ENCODE data around the gene NLK. TPM values are rescaled to one million over a fixed set of nuclear protein-coding genes. Genes with fewer than 3 reads are reported as not detected.
"Not testable (repeated sequence)": the region's sequence is repeated elsewhere in the genome, so short reads cannot be mapped to it uniquely, and the experiment has no call there.

The NLK gene
- total and polyA plus RNA-seq, 7 experiments from 2014 or later = 1.0 to 19.2 (median 16.5) TPM

DNA sequence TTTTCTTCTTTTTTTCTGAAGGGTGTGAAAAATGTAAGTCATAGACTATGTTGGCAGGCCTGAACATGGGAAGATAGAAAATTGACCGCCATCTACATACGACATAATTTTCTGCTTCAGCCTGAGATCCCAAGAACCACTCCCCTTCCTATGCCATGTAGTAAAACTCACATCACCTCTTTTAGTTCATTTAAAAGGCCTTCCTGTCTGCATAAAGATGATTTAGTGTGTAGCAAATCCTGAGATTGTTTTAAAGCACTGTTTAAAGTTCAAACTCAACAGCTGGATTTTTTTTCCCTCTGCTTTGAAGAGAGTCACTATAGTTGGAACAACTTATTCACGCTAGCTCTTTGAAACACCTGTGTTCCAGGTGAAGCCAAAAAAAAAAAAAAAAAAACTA, 101.5 kb downstream of the NLK start:
- H3K27me3 Mint-ChIP-seq = no peaks in the 10 kb centered on the region
- DNase-seq (no peak), ATAC-seq (no peak)
- H3K4me1 ChIP-seq (ENCODE audit: control insufficient read depth in 2 of 2, insufficient read depth in 2 of 2, low read length in 2 of 2) = no peaks in the 10 kb centered on the region
- no peaks in the 10 kb centered on the region for H3K4me1 Mint-ChIP-seq
- H3K36me3 ChIP-seq (ENCODE audit: control insufficient read depth in 2 of 3, insufficient read depth in 3 of 3, low read length in 3 of 3) = no peaks in the 10 kb centered on the region
- H3K27me3 ChIP-seq (ENCODE audit: control insufficient read depth in 2 of 2, insufficient read depth in 2 of 2, low read length in 2 of 2) = no peaks in the 10 kb centered on the region
- POLR2A ChIA-PET = no interaction called here
- H3K4me3 ChIP-seq (ENCODE audit: low read length) = no peak overlapping the region
- H3K27ac Mint-ChIP-seq = no peak overlapping the region
- no peak overlapping the region for H3K27ac ChIP-seq (ENCODE audit: low read depth, low read length)
- H3K9me3 Mint-ChIP-seq = peaks cover 0 to 1% (median 0%) of the 10 kb centered on the region in 11 donors
- intact Hi-C loops (cut with micrococcal nuclease) = no loop called here
- H3K9me3 ChIP-seq (ENCODE audit: control insufficient read depth in 2 of 3, low read length in 3 of 3) = no peaks in the 10 kb centered on the region
- no peak overlapping the region for H3K4me3 Mint-ChIP-seq
- peaks cover 0 to 46% (median 6%) of the 10 kb centered on the region in 5 donors for H3K36me3 Mint-ChIP-seq
- CTCF ChIA-PET = no interaction called here

GRCh38 chr17:28145348-28145747, 102.9 kb downstream of the NLK start:
- ChIA-PET CTCF (no interaction called here), POLR2A (no interaction called here)
- intact Hi-C loops (cut with micrococcal nuclease) = no loop called here
- Mint-ChIP-seq H3K27ac (no peak overlapping the region), H3K4me1 (no peaks in the 10 kb centered on the region), H3K27me3 (no peaks in the 10 kb centered on the region), H3K4me3 (no peak overlapping the region), H3K36me3 (peaks cover 0 to 44% (median 11%) of the 10 kb centered on the region in 5 donors), H3K9me3 (no peaks in the 10 kb centered on the region)
- Histone ChIP-seq H3K27ac (ENCODE audit: low read depth, low read length) (no peak overlapping the region), H3K36me3 (ENCODE audit: control insufficient read depth in 2 of 3, insufficient read depth in 3 of 3, low read length in 3 of 3) (no peaks in the 10 kb centered on the region), H3K9me3 (ENCODE audit: control insufficient read depth in 2 of 3, low read length in 3 of 3) (no peaks in the 10 kb centered on the region), H3K27me3 (ENCODE audit: control insufficient read depth in 2 of 2, insufficient read depth in 2 of 2, low read length in 2 of 2) (no peaks in the 10 kb centered on the region), H3K4me3 (ENCODE audit: low read length) (no peak overlapping the region), H3K4me1 (ENCODE audit: control insufficient read depth in 2 of 2, insufficient read depth in 2 of 2, low read length in 2 of 2) (no peaks in the 10 kb centered on the region)
- DNase-seq (no peak), ATAC-seq (no peak)

DNA sequence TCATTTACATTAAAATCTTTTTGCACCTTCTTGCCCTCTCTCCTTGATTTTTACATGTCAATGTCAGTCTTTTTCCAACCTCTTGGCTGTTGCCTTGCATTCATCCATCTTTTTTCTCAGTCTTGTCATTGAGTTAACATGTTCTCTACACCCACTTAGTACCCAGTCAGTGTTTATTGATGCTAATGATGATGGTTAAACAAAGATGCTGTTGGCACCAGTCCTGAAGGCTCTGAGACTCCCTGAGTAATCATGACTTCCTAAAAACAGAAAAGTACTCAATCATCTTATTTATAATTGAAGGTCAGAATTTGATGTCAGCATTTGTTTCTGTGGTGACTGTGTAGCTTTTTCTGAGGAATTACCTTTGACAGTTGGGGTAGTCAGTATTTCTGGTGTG, 104.5 kb downstream of the NLK start:
- POLR2A ChIA-PET = no interaction called here

GRCh38 chr17:28151001-28151400, 108.5 kb downstream of the NLK start:
- ChIA-PET CTCF (no interaction called here), POLR2A (no interaction called here)
- H3K4me3 Mint-ChIP-seq = no peak overlapping the region
- no peaks in the 10 kb centered on the region for H3K4me1 ChIP-seq (ENCODE audit: control insufficient read depth in 2 of 2, insufficient read depth in 2 of 2, low read length in 2 of 2)
- no peak overlapping the region for H3K4me3 ChIP-seq (ENCODE audit: low read length)
- intact Hi-C loops (cut with micrococcal nuclease) = no loop called here
- no peaks in the 10 kb centered on the region for H3K9me3 ChIP-seq (ENCODE audit: control insufficient read depth in 2 of 3, low read length in 3 of 3)
- no peaks in the 10 kb centered on the region for H3K4me1 Mint-ChIP-seq
- H3K27me3 ChIP-seq (ENCODE audit: control insufficient read depth in 2 of 2, insufficient read depth in 2 of 2, low read length in 2 of 2) = no peaks in the 10 kb centered on the region
- H3K9me3 Mint-ChIP-seq = no peaks in the 10 kb centered on the region
- peaks cover 0 to 39% (median 14%) of the 10 kb centered on the region in 5 donors for H3K36me3 Mint-ChIP-seq
- DNase-seq (no peak), ATAC-seq (no peak)
- H3K36me3 ChIP-seq (ENCODE audit: control insufficient read depth in 2 of 3, insufficient read depth in 3 of 3, low read length in 3 of 3) = no peaks in the 10 kb centered on the region
- no peaks in the 10 kb centered on the region for H3K27me3 Mint-ChIP-seq
- H3K27ac Mint-ChIP-seq = no peak overlapping the region
- H3K27ac ChIP-seq (ENCODE audit: low read depth, low read length) = no peak overlapping the region

More for the DNA sequence above, 104.5 kb downstream of the NLK start:
- Mint-ChIP-seq H3K36me3 (peaks cover 0 to 43% (median 11%) of the 10 kb centered on the region in 5 donors), H3K27ac (no peak overlapping the region), H3K27me3 (no peaks in the 10 kb centered on the region), H3K9me3 (no peaks in the 10 kb centered on the region), H3K4me1 (no peaks in the 10 kb centered on the region), H3K4me3 (no peak overlapping the region)
- H3K36me3 ChIP-seq (ENCODE audit: control insufficient read depth in 2 of 3, insufficient read depth in 3 of 3, low read length in 3 of 3) = no peaks in the 10 kb centered on the region
- H3K27me3 ChIP-seq (ENCODE audit: control insufficient read depth in 2 of 2, insufficient read depth in 2 of 2, low read length in 2 of 2) = no peaks in the 10 kb centered on the region
- H3K27ac ChIP-seq (ENCODE audit: low read depth, low read length) = no peak overlapping the region
- no peaks in the 10 kb centered on the region for H3K9me3 ChIP-seq (ENCODE audit: control insufficient read depth in 2 of 3, low read length in 3 of 3)
- DNase-seq = no peak
- no peak for ATAC-seq
- CTCF ChIA-PET = no interaction called here
- no peaks in the 10 kb centered on the region for H3K4me1 ChIP-seq (ENCODE audit: control insufficient read depth in 2 of 2, insufficient read depth in 2 of 2, low read length in 2 of 2)
- H3K4me3 ChIP-seq (ENCODE audit: low read length) = no peak overlapping the region
- intact Hi-C loops (cut with micrococcal nuclease) = no loop called here

DNA sequence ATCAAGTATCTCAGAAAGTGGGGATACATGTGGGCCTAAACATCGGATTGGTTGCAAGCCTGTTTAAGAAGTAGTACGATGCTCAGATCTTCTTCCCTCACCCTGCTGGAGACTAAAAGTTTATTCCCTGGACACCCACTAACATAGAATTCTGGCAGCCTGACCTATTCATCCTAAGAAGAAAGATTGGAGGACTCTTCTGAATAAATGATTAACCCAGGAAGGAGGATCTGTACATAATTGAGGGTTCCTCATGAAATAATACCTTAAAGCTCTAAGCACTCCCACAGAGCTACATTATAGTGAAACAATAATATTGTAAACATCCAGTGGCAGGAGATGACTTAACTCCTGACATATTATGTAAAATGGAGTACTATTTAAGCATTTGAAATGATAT, 111.7 kb downstream of the NLK start:
- peaks cover 0 to 22% (median 14%) of the 10 kb centered on the region in 5 donors for H3K36me3 Mint-ChIP-seq
- no peaks in the 10 kb centered on the region for H3K4me1 ChIP-seq (ENCODE audit: control insufficient read depth in 2 of 2, insufficient read depth in 2 of 2, low read length in 2 of 2)
- ChIA-PET CTCF (no interaction called here), POLR2A (no interaction called here)
- no peak for ATAC-seq
- H3K4me3 Mint-ChIP-seq = no peak overlapping the region
- no peaks in the 10 kb centered on the region for H3K9me3 ChIP-seq (ENCODE audit: control insufficient read depth in 2 of 3, low read length in 3 of 3)
- H3K9me3 Mint-ChIP-seq = no peaks in the 10 kb centered on the region
- H3K27ac Mint-ChIP-seq = no peak overlapping the region
- intact Hi-C loops (cut with micrococcal nuclease) = no loop called here
- H3K36me3 ChIP-seq (ENCODE audit: control insufficient read depth in 2 of 3, insufficient read depth in 3 of 3, low read length in 3 of 3) = no peaks in the 10 kb centered on the region
- no peaks in the 10 kb centered on the region for H3K27me3 ChIP-seq (ENCODE audit: control insufficient read depth in 2 of 2, insufficient read depth in 2 of 2, low read length in 2 of 2)
- no peak overlapping the region for H3K27ac ChIP-seq (ENCODE audit: low read depth, low read length)
- no peaks in the 10 kb centered on the region for H3K4me1 Mint-ChIP-seq
- no peaks in the 10 kb centered on the region for H3K27me3 Mint-ChIP-seq
- H3K4me3 ChIP-seq (ENCODE audit: low read length) = no peak overlapping the region
- DNase-seq = no peak

GRCh38 chr17:28155405-28155804, 112.9 kb downstream of the NLK start:
- H3K9me3 ChIP-seq (ENCODE audit: control insufficient read depth in 2 of 3, low read length in 3 of 3); H3K27ac Mint-ChIP-seq; intact Hi-C loops (cut with micrococcal nuclease); H3K27me3 ChIP-seq (ENCODE audit: control insufficient read depth in 2 of 2, insufficient read depth in 2 of 2, low read length in 2 of 2); H3K4me1 Mint-ChIP-seq; H3K9me3 Mint-ChIP-seq; POLR2A ChIA-PET; H3K4me3 Mint-ChIP-seq; CTCF ChIA-PET; H3K4me3 ChIP-seq (ENCODE audit: low read length); H3K27me3 Mint-ChIP-seq; H3K4me1 ChIP-seq (ENCODE audit: control insufficient read depth in 2 of 2, insufficient read depth in 2 of 2, low read length in 2 of 2); DNase-seq; H3K27ac ChIP-seq (ENCODE audit: low read depth, low read length); H3K36me3 ChIP-seq (ENCODE audit: control insufficient read depth in 2 of 3, insufficient read depth in 3 of 3, low read length in 3 of 3); ATAC-seq: not testable (repeated sequence)
- peaks cover 0 to 19% (median 9%) of the 10 kb centered on the region in 5 donors for H3K36me3 Mint-ChIP-seq

- Histone ChIP-seq H3K36me3 (ENCODE audit: control insufficient read depth in 2 of 3, insufficient read depth in 3 of 3, low read length in 3 of 3) (peaks cover 0 to 7% (median 0%) of the 10 kb centered on the region in 3 experiments), H3K27ac (ENCODE audit: low read depth, low read length) (no peak overlapping the region), H3K4me3 (ENCODE audit: low read length) (no peak overlapping the region), H3K27me3 (ENCODE audit: control insufficient read depth in 2 of 2, insufficient read depth in 2 of 2, low read length in 2 of 2) (no peaks in the 10 kb centered on the region), H3K4me1 (ENCODE audit: control insufficient read depth in 2 of 2, insufficient read depth in 2 of 2, low read length in 2 of 2) (no peaks in the 10 kb centered on the region), H3K9me3 (ENCODE audit: control insufficient read depth in 2 of 3, low read length in 3 of 3) (no peaks in the 10 kb centered on the region)
- Mint-ChIP-seq H3K36me3 (peaks cover 0 to 17% (median 9%) of the 10 kb centered on the region in 5 donors), H3K27me3 (no peaks in the 10 kb centered on the region), H3K4me3 (no peak overlapping the region), H3K9me3 (no peaks in the 10 kb centered on the region), H3K27ac (no peak overlapping the region), H3K4me1 (no peaks in the 10 kb centered on the region)
- POLR2A ChIA-PET = no interaction called here
- no peak for ATAC-seq
- CTCF ChIA-PET = no interaction called here
- no peak for DNase-seq
- intact Hi-C loops (cut with micrococcal nuclease) = no loop called here
Observed at GRCh38 chr17:28159004-28159403, 116.5 kb downstream of the NLK start.

Measured in naive thymus-derived CD4-positive, alpha-beta T cell (primary cell).